ENCODE results near the gene EIPR1. TPM values are rescaled to one million over a fixed set of nuclear protein-coding genes. Genes with fewer than 3 reads are reported as not detected.

Gene EIPR1
- total RNA-seq, 1 experiment from 2014 or later, result 77.2 TPM

DNA sequence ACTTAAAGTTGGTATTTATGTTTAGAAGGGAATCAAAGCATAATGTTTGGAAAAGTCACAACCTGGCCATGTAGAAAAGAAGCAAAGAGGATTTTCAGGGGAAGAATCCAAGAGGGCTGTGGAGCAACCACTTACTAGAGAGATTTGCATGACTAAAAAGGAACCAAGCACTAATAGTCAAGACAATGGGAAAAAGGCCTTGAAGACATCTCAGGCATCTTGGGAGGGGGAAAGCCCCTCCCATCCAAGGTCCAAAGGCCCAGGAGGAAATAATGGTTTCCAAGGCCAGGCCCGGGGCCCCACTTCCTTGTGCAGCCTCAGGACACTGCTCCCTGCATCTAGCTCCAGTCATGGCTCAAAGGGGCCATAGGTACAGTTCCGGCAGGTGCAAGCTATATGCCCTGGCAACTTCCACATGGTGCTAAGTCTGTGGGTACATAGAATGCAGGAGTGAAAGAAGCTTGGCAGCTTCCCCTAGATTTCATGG, 128.1 kb downstream of the EIPR1 start:
- in situ Hi-C loops (cut with HindIII; ENCODE audit: low pct_unique_long_range_greater_than_20kb, low sequenced_read_pairs), result no loop called here
- DNase-seq (ENCODE audit: low read depth), result no peak

DNA sequence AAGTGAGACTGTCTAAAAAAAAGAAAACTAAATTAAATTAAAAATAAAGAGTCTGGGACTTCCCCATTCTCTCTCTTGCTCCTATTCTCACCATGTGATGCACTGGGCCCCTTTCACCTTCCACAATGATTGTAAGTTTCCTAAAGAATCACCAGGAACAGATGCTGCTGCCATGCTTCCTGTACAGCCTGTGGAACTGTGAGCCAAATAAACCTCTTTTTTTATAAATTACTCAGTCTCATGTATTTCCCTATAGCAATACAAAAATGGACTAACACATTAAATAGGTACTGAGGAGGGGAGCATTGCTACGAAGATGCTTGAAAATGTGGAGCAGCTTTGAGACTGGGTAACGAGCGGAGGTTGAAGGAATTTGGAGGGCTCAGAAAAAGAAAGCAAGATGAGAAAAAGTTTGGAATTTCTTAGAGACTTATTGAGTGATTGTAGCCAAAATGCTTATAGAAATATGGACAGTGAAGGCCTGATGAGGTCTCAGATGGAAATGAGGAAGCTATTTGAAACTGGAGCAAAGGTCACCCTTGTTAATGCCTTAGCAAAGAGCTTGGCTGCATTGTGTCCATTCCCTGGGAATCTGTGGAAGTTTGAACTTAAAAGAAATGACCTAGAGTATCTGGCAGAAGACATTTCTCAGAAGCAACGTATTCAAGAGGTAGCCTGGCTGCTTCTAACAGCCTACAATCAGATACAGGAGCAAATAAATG, 128.7 kb downstream of the EIPR1 start:
- peak; percentile 8 for DNase-seq (ENCODE audit: low read depth)
- in situ Hi-C loops (cut with HindIII; ENCODE audit: low pct_unique_long_range_greater_than_20kb, low sequenced_read_pairs), result no loop called here

DNA sequence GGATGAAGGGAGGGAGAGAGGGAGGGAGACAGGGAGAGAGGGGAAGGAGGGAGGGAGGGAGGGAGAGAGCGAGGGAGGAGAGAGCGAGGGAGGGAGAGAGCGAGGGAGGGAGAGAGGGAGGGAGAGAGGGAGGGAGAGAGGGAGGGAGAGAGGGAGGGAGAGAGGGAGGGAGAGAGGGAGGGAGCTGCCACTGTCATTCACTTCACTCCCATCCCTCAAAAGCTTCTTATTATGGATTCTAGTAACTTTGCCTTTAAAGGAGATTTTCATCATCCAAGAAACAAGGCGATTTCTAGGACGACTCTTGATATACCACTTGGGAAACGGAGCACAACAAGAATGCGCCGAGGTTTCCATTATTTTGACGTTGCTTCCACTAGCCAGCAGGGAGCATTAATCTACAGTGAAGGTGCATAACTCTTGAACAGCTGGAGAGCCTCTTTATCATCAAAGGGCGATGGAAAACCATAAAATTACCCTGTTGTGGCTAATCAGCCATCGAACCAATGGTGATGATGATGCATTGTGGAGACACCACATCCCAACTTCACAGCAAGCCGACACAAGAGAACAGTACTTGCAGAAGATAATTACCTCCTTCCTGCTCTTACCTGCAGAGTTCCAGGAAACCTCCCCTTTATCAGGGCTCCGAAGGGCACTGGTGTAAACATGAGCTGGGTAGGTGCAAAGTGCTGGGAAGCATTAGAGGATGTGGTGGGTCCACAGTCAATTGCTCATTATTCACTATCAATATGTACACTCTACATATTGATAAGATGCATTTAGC, 130.5 kb downstream of the EIPR1 start:
- DNase-seq (ENCODE audit: low read depth), result no peak
- in situ Hi-C loops (cut with HindIII; ENCODE audit: low pct_unique_long_range_greater_than_20kb, low sequenced_read_pairs), result no loop called here

DNA sequence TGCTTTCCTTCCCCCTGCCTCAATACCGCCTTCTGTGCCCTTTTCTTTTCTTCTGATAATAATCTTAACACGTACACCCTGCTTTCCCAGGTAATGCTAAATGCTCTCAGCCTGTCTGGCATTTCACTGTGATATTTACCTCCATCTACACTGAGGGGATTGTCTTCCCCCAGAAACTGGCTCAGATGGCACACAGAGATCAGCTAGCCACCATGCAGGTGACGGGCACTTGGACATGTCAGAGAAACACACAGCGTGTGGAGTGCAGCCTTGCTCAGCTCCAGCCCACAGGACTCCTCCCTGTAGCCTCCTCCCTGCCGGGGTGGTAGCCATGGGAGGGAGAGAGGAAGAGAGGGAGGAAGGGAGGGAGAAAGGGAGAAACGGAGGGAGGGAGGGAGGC, 131.2 kb downstream of the EIPR1 start:
- in situ Hi-C loops (cut with HindIII; ENCODE audit: low pct_unique_long_range_greater_than_20kb, low sequenced_read_pairs), result no loop called here
- no peak for DNase-seq (ENCODE audit: low read depth)

DNA sequence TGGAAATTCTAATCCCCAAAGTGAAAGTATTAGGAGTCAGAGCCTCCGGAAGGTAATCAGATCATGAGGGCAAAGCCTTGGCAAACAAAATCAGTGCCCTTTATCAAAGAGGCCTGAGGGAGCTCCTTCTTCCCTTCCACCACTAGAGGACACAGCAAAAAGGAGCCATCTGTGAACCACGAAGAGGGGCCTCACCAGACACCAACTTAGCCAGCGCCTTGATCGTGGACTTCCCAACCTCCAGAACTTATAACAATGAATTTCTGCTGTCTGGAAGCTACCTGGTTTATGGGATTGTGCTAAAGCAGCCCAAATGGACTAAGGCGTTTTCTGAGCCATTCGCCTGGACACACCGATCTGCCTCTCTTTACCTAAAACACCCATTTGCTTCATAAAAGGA, 133.1 kb downstream of the EIPR1 start:
- in situ Hi-C loops (cut with HindIII; ENCODE audit: low pct_unique_long_range_greater_than_20kb, low sequenced_read_pairs), result no loop called here

DNA sequence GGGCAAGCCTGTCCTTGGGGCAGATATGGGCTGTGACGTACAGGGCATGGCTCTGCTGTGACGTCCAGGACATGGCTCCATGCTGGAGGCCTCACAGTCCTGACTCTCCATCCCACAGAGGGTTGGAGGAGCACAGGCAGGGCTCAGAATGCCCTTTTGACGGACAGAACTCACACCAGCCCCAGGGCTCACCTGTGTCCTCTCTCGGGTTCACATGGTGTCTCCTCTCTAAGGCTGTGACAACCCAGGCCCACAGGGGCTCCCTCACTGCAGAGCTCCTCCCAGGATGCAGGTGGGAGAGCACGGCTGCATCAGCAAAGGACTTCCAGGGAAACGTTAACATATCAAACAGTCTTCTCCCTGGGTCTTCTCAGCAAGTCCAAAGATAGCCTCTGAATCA, 133.8 kb downstream of the EIPR1 start:
- DNase-seq (ENCODE audit: low read depth), result no peak
- in situ Hi-C loops (cut with HindIII; ENCODE audit: low pct_unique_long_range_greater_than_20kb, low sequenced_read_pairs), result no loop called here

More for the DNA sequence above, 133.1 kb downstream of the EIPR1 start:
- no peak for DNase-seq (ENCODE audit: low read depth)

DNA sequence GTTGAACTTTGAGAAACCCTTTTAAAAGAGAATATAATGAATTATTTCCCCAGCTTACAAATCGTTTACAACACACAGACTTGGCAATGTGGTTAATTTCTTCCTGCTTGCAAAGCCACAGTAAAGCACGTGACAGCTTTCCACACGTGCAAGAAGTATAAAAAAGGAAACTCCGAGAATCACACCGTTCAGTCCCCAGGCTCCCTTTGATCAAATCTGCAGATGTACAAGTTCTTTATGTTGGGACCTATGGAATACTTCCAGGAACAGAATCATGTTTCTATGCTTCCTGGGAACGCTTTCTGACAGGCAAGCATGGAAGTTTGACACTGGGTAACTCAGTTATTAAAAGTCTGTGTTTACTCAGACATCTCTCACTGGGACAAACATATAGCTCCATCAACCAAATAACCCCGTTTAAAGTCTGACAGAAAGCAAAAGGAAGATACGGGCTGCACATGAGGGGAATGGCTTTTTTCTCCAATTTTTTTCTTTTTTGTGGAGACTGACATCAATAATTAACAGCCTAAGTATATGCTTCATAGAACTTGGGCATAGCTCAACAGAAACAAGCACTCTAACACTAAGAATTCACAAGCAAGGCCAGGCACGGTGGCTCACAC, 134.8 kb downstream of the EIPR1 start:
- no peak for DNase-seq (ENCODE audit: low read depth)
- in situ Hi-C loops (cut with HindIII; ENCODE audit: low pct_unique_long_range_greater_than_20kb, low sequenced_read_pairs), result no loop called here

DNA sequence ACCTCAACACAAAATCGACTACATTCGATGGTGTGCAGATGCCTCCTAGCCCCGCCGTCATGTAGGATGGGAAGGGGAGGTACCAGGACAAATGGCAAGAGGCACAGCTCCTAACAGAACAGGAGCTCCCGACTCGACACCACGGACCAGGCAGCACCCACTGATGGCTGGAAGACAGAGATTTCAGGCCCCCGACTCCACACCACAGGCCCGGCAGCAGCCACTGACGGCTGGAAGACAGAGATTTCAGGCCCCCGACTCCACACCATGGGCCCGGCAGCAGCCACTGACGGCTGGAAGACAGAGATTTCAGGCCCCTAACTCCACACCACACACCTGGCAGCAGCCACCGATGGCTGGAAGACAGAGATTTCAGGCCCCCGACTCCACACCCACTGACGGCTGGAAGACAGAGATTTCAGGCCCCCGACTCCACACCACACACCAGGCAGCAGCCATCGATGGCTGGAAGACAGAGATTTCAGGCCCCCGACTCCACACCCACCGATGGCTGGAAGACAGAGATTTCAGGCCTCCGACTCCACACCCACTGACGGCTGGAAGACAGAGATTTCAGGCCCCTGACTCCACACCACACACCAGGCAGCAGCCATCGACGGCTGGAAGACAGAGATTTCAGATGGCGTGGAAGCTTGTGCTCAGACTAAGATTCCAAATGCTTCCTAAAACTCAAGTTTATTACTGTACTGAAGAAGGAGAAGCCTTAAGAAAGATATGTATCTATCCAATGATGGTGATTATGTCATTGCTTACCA, 135.5 kb downstream of the EIPR1 start:
- DNase-seq (ENCODE audit: low read depth), result no peak
- in situ Hi-C loops (cut with HindIII; ENCODE audit: low pct_unique_long_range_greater_than_20kb, low sequenced_read_pairs), result no loop called here

DNA sequence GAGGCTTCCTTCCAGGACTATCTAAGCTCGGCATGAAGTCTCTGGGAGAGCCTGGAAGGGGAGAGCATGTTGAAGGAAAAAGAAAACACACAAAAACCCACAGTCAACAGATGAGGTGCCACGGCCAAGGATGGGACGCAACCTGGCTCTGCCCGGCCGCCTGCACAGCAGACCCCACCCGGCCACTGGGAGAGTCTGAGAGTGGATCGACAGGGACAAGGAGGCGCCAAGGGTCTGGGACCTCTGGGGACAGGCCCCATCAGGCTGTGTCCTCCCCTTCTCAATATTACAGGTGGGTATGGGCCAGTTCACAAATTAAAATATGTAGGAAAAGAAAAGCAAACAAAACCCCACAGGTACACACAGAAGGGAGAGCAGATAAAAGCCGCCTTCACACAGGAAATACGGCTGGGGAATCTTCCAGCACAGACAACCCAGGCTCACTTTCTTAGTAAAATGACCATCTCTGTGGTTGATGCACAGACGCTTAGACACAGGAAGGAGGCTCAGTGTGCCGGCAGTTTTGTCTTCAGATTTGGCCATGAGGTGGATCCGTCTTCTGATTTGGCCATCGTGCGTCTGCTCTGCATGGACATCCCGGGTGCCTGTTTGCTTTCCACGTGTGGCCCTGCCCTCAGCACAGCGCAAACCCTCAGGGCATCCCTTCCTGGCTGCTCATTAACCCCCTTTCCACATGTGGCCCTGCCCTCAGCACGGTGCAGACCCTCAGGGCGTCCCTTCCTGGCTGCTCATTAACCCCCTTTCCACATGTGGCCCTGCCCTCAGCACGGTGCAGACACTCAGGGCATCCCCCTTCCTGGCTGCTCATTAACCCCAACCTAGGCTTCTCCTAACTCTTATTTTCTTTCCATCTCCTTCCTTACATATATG, 138.4 kb downstream of the EIPR1 start:
- DNase-seq (ENCODE audit: low read depth), result no peak
- in situ Hi-C loops (cut with HindIII; ENCODE audit: low pct_unique_long_range_greater_than_20kb, low sequenced_read_pairs), result no loop called here

DNA sequence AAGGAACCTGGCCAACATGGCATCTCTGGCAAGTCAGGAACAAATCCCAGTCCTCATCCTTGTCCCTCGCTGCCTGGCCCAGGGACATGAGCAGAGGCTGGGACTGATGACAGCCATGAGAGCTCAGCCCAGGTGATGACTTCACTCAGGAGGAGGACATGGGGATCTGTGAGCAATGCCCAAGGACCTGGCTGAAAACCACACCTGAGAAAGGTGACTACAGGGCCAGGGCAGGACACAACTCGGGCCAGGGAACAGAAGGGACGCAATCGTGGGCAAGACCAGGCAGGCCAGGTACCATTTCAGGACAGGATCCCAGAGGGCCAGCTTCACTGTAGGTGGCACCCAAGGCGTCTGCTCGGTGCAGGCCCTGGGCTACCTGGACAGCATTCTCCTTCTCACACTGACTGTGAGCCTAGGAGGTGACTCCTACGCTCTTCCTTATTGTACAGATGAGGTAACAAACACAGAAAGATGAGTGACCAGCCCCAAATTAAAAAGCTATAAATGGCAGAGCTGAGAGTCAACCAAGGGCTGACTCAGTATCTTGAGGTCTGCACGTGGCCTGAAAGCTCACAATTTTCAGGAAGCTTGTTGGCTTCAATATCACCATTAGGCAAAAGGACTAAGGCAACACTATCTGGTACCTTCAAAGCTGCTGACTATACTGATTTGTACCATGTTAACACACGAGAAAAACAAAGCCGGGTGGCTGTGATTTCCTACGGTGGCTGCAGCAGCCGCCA, 141.1 kb downstream of the EIPR1 start:
- no peak for DNase-seq (ENCODE audit: low read depth)
- in situ Hi-C loops (cut with HindIII; ENCODE audit: low pct_unique_long_range_greater_than_20kb, low sequenced_read_pairs), result no loop called here

DNA sequence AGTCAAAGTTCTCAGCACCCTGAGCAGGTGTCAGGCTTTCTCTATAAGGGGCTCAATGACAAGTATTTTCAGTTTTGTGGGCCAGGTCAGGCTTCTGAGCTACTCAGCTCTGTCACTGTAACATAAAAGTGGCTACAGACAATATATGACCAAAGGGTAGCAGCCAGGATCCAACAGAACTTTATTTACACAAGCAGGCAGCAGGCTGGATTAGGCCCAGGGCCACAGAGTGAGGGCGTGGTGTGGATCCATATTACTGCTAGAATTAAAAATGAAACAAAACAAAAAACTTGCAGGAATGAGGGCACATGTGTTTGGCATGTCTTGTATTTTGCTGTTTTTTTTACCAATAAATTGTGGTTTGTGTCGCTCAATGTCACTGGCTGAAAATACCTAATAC, 143.7 kb downstream of the EIPR1 start:
- in situ Hi-C loops (cut with HindIII; ENCODE audit: low pct_unique_long_range_greater_than_20kb, low sequenced_read_pairs), result no loop called here
- DNase-seq (ENCODE audit: low read depth), result no peak

DNA sequence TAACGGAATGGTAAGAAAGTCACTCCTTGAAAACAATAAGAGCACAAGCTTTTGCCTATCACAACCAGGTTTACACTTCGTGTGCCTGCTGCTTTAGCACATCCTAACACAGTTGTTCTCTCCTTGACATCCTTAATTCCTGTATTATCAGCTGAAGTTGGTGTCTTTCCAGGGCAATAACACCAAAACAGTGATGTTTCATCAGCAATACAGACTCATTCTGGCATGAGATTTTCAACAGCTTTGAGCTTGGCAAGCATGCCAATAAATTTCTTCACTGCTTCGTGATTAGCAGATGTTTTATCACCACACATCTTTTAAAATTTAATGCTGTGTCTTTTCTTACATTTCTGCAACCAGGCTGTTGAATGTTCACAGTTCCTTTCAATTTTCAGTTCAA, 148.4 kb downstream of the EIPR1 start:
- DNase-seq (ENCODE audit: low read depth), result no peak
- in situ Hi-C loops (cut with HindIII; ENCODE audit: low pct_unique_long_range_greater_than_20kb, low sequenced_read_pairs), result no loop called here

DNA sequence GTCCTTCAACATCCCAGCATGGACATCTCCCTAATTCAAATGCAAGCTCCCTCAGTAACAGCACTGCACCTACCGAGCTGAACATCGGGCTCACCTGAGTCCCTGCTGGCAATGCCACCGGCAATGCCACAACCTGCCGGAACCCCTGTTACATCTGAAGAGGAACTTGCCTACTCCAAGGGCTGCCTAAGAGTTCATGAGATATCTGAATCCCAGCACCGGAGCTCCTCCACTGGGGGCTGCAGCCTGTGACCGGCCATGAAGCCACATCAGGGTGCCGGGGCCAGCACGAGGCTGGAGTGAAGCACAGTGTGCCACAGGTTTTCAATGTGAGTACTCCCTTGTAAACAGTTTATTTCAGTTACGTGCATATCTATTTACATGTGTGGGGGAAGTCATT, 152.9 kb downstream of the EIPR1 start:
- no peak for DNase-seq (ENCODE audit: low read depth)
- in situ Hi-C loops (cut with HindIII; ENCODE audit: low pct_unique_long_range_greater_than_20kb, low sequenced_read_pairs), result no loop called here

DNA sequence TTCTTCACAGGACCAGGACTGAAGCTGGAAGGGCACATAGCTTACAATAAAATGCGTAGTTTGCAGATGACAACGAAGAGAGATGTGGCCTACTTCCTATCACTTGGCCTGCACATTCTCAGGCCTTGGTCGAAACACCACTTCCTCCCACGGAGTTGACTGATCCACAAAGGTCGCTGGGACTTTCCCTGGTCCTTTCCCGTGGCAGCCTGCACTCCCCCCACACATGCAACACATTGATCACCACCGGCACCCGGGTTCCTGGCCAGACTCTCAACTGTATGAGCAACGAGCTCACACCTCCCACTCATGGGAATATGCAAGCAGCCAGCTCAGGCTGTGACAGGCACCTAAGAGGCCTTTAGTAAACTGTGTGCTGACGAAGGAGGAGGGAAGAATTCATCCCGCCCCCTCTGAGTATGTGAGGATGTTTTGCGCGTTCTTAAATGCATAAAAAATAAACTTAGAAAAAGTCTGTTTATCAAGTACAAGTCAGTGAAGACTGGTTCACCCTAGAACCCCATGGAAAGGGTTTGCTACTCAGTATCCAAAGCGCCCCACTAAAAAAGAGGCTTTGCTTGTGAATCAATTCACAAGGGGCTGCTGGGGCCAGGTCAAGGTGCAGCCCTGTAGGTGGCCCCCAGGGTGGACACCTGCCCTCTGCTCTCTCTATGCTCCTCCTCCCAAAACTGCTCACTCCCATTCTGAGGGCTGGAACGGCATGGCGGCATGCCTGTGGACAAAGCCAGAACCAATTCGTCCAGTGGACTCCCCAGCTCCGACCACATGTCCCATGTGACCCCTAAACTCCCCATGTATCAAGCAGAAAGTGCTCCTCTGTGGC, 154.3 kb downstream of the EIPR1 start:
- DNase-seq (ENCODE audit: low read depth), result no peak

DNA sequence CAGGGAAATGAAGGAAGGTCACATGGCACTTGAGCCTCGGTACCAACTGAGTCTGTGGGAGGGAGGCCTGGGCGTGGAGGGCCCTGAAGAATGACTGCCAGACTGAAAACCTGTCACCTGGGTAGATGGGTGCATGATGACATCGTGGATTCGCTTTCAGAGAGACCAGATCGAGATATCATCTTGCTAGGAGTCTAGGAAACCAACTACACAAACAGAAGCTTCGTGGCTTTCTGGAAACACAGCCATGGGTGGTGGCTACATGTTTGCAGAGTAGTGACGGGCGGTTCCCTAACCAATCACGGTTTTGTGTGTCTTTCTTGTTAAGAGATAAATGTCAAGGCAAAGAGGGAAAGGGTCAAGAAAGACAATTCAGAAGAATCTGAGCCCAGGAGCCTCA, 155.0 kb downstream of the EIPR1 start:
- DNase-seq (ENCODE audit: low read depth), result peak; percentile 12
- in situ Hi-C loops (cut with HindIII; ENCODE audit: low pct_unique_long_range_greater_than_20kb, low sequenced_read_pairs), result no loop called here

More for the DNA sequence above, 154.3 kb downstream of the EIPR1 start:
- in situ Hi-C loops (cut with HindIII; ENCODE audit: low pct_unique_long_range_greater_than_20kb, low sequenced_read_pairs), result no loop called here

DNA sequence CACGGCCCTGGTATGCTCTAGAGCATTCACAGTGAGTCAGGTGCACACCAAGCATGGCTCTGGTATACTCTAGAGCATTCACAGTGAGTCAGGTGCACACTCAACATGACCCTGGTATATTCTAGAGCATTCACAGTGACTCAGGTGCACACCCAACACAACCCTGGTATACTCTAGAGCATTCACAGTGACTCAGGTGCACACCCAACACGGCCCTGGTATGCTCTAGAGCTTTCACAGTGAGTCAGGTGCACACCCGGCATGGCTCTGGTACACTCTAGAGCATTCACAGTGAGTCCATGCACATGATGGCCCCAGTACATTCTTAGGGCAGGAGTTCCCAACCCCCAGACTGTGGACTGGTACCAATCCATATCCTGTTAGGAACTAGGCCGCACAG, 158.1 kb downstream of the EIPR1 start:
- in situ Hi-C loops (cut with HindIII; ENCODE audit: low pct_unique_long_range_greater_than_20kb, low sequenced_read_pairs), result no loop called here
- DNase-seq (ENCODE audit: low read depth), result no peak

Data from Caki2 (cell line).